IMR-90 (cell line): ENCODE results near the gene NPTX2. TPM values are rescaled to one million over a fixed set of nuclear protein-coding genes. Genes with fewer than 3 reads are reported as not detected.

Experiments
- ATAC-seq: fragments of 200-7000 bp; cut with Tn5 transposase; 2 replicates; pipeline ENCODE4 v1.9.1; 2020; ENCODE audit warnings: low read depth, mild to moderate bottlenecking, moderate library complexity
- BruUV-seq: library from RNA; stranded (reverse); fragments of 400-500 nt; replicated peaks from 2 replicates; lab custom pipeline; 2021; lab: Mats Ljungman, UMichigan
- CTCF ChIA-PET: fragments of 300-600 bp; formaldehyde crosslinking; extraction: SDS; loops from one replicate; lab custom pipeline; 2021; ENCODE audit warnings: antibody characterized with exemption; lab: Yijun Ruan, JAX
- POLR2A ChIA-PET: fragments of 300-600 bp; sonication (Branson Sonifier 250); formaldehyde crosslinking; loops from one replicate; lab custom pipeline; 2022; ENCODE audit warnings: antibody characterized with exemption; ENCODE audit not compliant: unreplicated experiment; lab: Charles Lee
- DNase-seq: peaks from one replicate; pipeline ENCODE4 v3.0.0; 2013
- H2AFZ ChIP-seq: replicated peaks from 2 replicates; pipeline ENCODE3; 2013; ENCODE audit warnings: low read length, mild to moderate bottlenecking; ENCODE audit not compliant: poor library complexity
- H2AK5ac ChIP-seq: 2 replicates; pipeline ENCODE4 v1.6.1; 2013; ENCODE audit warnings: low read depth, low read length, inconsistent platforms
- H2AK9ac ChIP-seq: replicated peaks from 2 replicates; pipeline ENCODE3; 2013; ENCODE audit warnings: mild to moderate bottlenecking, low read depth, low read length, moderate library complexity; ENCODE audit not compliant: poor library complexity
- H2BK120ac ChIP-seq: 2 replicates; pipeline ENCODE4 v1.6.1; 2013; ENCODE audit warnings: low read depth, low read length, inconsistent platforms
- H2BK15ac ChIP-seq: 3 replicates; pipeline ENCODE4 v1.6.1; 2013; ENCODE audit warnings: low read depth, low read length, inconsistent platforms
- H2BK20ac ChIP-seq: 2 replicates; pipeline ENCODE4 v1.6.1; 2013; ENCODE audit warnings: low read depth, mild to moderate bottlenecking, inconsistent platforms, low read length, moderate library complexity
- H2BK5ac ChIP-seq: 2 replicates; pipeline ENCODE4 v1.6.1; 2013; ENCODE audit warnings: mild to moderate bottlenecking, low read depth, low read length, inconsistent platforms; ENCODE audit not compliant: poor library complexity, severe bottlenecking
- H3K14ac ChIP-seq: replicated peaks from 2 replicates; pipeline ENCODE4 v1.6.1; 2013; ENCODE audit warnings: low read depth, low read length, inconsistent platforms
- H3K18ac ChIP-seq: 2 replicates; pipeline ENCODE4 v1.6.1; 2013; ENCODE audit warnings: low read depth, low read length, control low read depth
- H3K23ac ChIP-seq: 2 replicates; pipeline ENCODE4 v1.6.1; 2013; ENCODE audit warnings: low read depth, low read length, inconsistent platforms
- H3K27ac ChIP-seq: 2 replicates; pipeline ENCODE4 v1.5.1; 2013; ENCODE audit warnings: mild to moderate bottlenecking, control low read depth, low read length; ENCODE audit not compliant: insufficient read depth
- H3K27me3 ChIP-seq: 2 replicates; pipeline ENCODE4 v1.6.1; 2013; ENCODE audit warnings: low read length; ENCODE audit not compliant: control insufficient read depth, insufficient read depth
- H3K36me3 ChIP-seq: 2 replicates; pipeline ENCODE4 v1.6.1; 2013; ENCODE audit warnings: low read length, mixed read lengths; ENCODE audit not compliant: control insufficient read depth, insufficient read depth
- H3K4ac ChIP-seq: 2 replicates; pipeline ENCODE4 v1.6.1; 2013; ENCODE audit warnings: low read depth, low read length, inconsistent platforms
- H3K4me1 ChIP-seq: 2 replicates; pipeline ENCODE4 v1.6.1; 2013; ENCODE audit warnings: low read length, mixed read lengths; ENCODE audit not compliant: control insufficient read depth, insufficient read depth
- H3K4me2 ChIP-seq: 2 replicates; pipeline ENCODE4 v1.6.1; 2013; ENCODE audit warnings: low read depth, mild to moderate bottlenecking, control low read depth, low read length, moderate library complexity
- H3K4me3 ChIP-seq: 2 replicates; pipeline ENCODE4 v1.5.1; 2013; ENCODE audit warnings: low read depth, mild to moderate bottlenecking, control low read depth, low read length, moderate library complexity; ENCODE audit not compliant: insufficient read depth
- H3K56ac ChIP-seq: 2 replicates; pipeline ENCODE4 v1.6.1; 2013; ENCODE audit warnings: low read length, inconsistent platforms; ENCODE audit not compliant: insufficient read depth; ENCODE audit errors: extremely low read depth
- H3K79me1 ChIP-seq, 2 experiments: 2 replicates each; pipeline ENCODE4 v1.6.1; 2013; ENCODE audit warnings: low read length in 2 of 2, inconsistent platforms in 1 of 2, low read depth in 1 of 2
- H3K9ac ChIP-seq: 2 replicates; pipeline ENCODE4 v1.6.1; 2013; ENCODE audit warnings: low read depth, low read length, control low read depth
- H3K9me1 ChIP-seq: 2 replicates; pipeline ENCODE4 v1.6.1; 2013; ENCODE audit warnings: low read length, inconsistent platforms; ENCODE audit not compliant: insufficient read depth
- H3K9me3 ChIP-seq: 2 replicates; pipeline ENCODE4 v1.6.1; 2013; ENCODE audit warnings: low read length; ENCODE audit not compliant: control insufficient read depth, insufficient read depth
- H4K20me1 ChIP-seq: 2 replicates; pipeline ENCODE4 v1.6.1; 2013; ENCODE audit warnings: low read length, inconsistent platforms; ENCODE audit not compliant: insufficient read depth
- H4K5ac ChIP-seq: 2 replicates; pipeline ENCODE4 v1.6.1; 2013; ENCODE audit warnings: mild to moderate bottlenecking, low read depth, low read length, control low read depth
- H4K8ac ChIP-seq, 2 experiments: 2 replicates each; pipeline ENCODE4 v1.6.1; 2013; ENCODE audit warnings: low read depth in 2 of 2, low read length in 2 of 2, control low read depth in 1 of 2, inconsistent platforms in 1 of 2
- H4K91ac ChIP-seq: 2 replicates; pipeline ENCODE4 v1.6.1; 2013; ENCODE audit warnings: low read depth, low read length, inconsistent platforms; ENCODE audit not compliant: insufficient read depth
- RFX5 ChIP-seq: IDR thresholded peaks from 2 replicates; pipeline ENCODE4 v1.8.0; 2012; ENCODE audit warnings: low read depth, mild to moderate bottlenecking, low read length, moderate library complexity
- WGBS, 2 experiments: methylation state at CpG; one replicate each; pipeline versions ENCODE4 v1.1.5 to v1.1.7; 2013; ENCODE audit warnings: missing lambda C conversion rate in 2 of 2; ENCODE audit not compliant: insufficient read length in 1 of 2; ENCODE audit errors: extremely low coverage in 2 of 2; 5-methylcytosine and 5-hydroxymethylcytosine counted together
- dilution Hi-C: fragments of 300-500 bp; cut with HindIII; formaldehyde crosslinking; loops from one replicate; pipeline ENCODE4 v1.14.3; 2018; ENCODE audit warnings: low sequenced_read_pairs; ENCODE audit not compliant: unreplicated experiment
- in situ Hi-C: fragments of 300-500 bp; cut with MboI; formaldehyde crosslinking; loops from 3 replicates; pipeline ENCODE4 v1.14.3; 2019; ENCODE audit warnings: low sequenced_read_pairs, inconsistent platforms, mixed read lengths
- intact Hi-C: fragments of 100-400 bp; cut with micrococcal nuclease; formaldehyde crosslinking; loops from 2 replicates; pipeline ENCODE4 v1.10.0; 2022
- polyA plus RNA-seq, 3 experiments: library from polyadenylated mRNA; depleted of rRNA; stranded (reverse); fragments of >200 nt; gene quantifications; 2 replicates each; pipeline ENCODE4 v1.2.3, GENCODE V29; 2012; ENCODE audit warnings: low replicate concordance in 1 of 3
- total RNA-seq: library from RNA; depleted of rRNA; stranded (reverse); fragments of >200 nt; gene quantifications from 2 replicates; pipeline ENCODE4 v1.2.3, GENCODE V29; 2012

The NPTX2 gene
- total and polyA plus RNA-seq, 2 of the 4 experiments (the other 2 are of a cell fraction): under 0.01 to 0.03 TPM

DNA sequence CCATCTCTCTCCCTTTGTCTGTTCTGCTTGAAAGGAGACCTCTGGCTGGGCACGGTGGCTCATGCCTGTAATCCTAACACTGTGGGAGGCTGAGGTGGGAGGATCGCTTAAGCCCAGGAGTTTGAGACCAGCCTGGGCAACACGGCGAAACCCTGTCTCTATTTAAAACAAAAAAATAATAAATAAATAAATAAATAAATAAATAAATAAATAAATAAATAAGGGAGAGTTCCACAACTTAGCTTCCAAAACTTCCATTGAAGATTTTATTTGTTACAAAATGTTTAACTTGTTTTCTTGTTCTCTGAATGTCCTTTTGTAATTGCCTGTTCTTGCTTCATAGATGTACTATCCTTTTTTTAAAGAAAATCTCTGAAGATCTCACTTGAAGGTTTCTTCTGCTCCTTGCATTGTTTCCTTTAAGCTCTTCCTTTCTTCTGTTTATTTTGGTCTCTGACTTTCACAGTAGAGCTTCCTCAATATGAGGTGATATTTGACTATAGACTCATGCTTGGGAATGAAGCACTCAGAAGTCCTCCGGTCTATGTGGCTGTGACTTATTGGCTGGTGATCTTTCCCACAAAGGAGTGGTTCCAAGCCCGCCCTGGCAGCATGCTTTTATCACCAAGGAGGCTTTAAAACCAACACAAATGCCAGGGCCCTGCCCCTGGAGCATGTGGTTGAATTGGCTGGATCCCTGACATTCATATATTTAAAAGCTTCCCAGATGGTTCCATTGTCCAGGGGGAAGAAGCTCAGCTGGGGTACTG lies 18.1 kb upstream of the NPTX2 start:
- no peak overlapping the region for H2BK120ac ChIP-seq
- no peak overlapping the region for H4K8ac ChIP-seq
- H2AFZ ChIP-seq: no peak overlapping the region
- no peak overlapping the region for H2AK5ac ChIP-seq
- H4K5ac ChIP-seq: no peak overlapping the region
- no peaks in the 10 kb centered on the region for H3K9me1 ChIP-seq
- ATAC-seq (no peak), DNase-seq (no peak)
- BruUV-seq: no TSS peak
- ChIA-PET POLR2A (no interaction called here), CTCF (no interaction called here)
- H3K4me2 ChIP-seq: no peak overlapping the region
- H3K4me3 ChIP-seq: no peak overlapping the region
- no peak overlapping the region for H4K91ac ChIP-seq
- H2BK15ac ChIP-seq: no peak overlapping the region
- no peak overlapping the region for H2AK9ac ChIP-seq
- in situ Hi-C loops (no loop called here), intact Hi-C loops (no loop called here), dilution Hi-C loops (no loop called here)
- H3K4me1 ChIP-seq: no peaks in the 10 kb centered on the region
- H3K56ac ChIP-seq: no peak overlapping the region
- no peaks in the 10 kb centered on the region for H3K79me1 ChIP-seq
- TF ChIP-seq RFX5: no peak
- no peak overlapping the region for H2BK5ac ChIP-seq
- H3K4ac ChIP-seq: no peak overlapping the region
- H3K14ac ChIP-seq: no peak overlapping the region
- no CpG with 5 or more reads among the region's 6 CpGs for WGBS, 2 experiments
- no peak overlapping the region for H3K9ac ChIP-seq
- no peaks in the 10 kb centered on the region for H3K36me3 ChIP-seq
- no peak overlapping the region for H3K27ac ChIP-seq
- no peaks in the 10 kb centered on the region for H4K20me1 ChIP-seq
- H2BK20ac ChIP-seq: no peak overlapping the region
- peaks cover 9% of the 10 kb centered on the region for H3K9me3 ChIP-seq
- no peak overlapping the region for H3K23ac ChIP-seq
- H3K18ac ChIP-seq: no peak overlapping the region
- no peaks in the 10 kb centered on the region for H3K27me3 ChIP-seq
